Measurements from ENCODE around the gene NTN1. TPM values are rescaled to one million over a fixed set of nuclear protein-coding genes. Genes with fewer than 3 reads are reported as not detected.

NTN1 gene
- total RNA-seq, 1 experiment from 2014 or later, result 0.94 TPM

GRCh38 chr17:9226130-9226793, 205.0 kb downstream of the NTN1 start:
- intact Hi-C loops (cut with micrococcal nuclease; ENCODE audit: unreplicated experiment), result no loop called here
- Mint-ChIP-seq H3K9me3 (ENCODE audit: low read depth, unreplicated experiment) (no peaks in the 10 kb centered on the region), H3K4me3 (ENCODE audit: low read depth, unreplicated experiment) (no peak overlapping the region), H3K36me3 (ENCODE audit: insufficient read depth, unreplicated experiment) (no peaks in the 10 kb centered on the region), H3K27ac (ENCODE audit: unreplicated experiment) (no peak overlapping the region), H3K27me3 (ENCODE audit: unreplicated experiment) (no peaks in the 10 kb centered on the region), H3K4me1 (ENCODE audit: low read depth, unreplicated experiment) (no peaks in the 10 kb centered on the region)
- CTCF ChIA-PET, result no interaction called here
- TF ChIP-seq, protein P1, sequence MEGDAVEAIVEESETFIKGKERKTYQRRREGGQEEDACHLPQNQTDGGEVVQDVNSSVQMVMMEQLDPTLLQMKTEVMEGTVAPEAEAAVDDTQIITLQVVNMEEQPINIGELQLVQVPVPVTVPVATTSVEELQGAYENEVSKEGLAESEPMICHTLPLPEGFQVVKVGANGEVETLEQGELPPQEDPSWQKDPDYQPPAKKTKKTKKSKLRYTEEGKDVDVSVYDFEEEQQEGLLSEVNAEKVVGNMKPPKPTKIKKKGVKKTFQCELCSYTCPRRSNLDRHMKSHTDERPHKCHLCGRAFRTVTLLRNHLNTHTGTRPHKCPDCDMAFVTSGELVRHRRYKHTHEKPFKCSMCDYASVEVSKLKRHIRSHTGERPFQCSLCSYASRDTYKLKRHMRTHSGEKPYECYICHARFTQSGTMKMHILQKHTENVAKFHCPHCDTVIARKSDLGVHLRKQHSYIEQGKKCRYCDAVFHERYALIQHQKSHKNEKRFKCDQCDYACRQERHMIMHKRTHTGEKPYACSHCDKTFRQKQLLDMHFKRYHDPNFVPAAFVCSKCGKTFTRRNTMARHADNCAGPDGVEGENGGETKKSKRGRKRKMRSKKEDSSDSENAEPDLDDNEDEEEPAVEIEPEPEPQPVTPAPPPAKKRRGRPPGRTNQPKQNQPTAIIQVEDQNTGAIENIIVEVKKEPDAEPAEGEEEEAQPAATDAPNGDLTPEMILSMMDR (IDR thresholded peaks at IDR 0.05; ENCODE audit: unreplicated experiment), result no peak
- DNase-seq, result no peak
- BruUV-seq (replicated peaks), result no TSS peak

DNA sequence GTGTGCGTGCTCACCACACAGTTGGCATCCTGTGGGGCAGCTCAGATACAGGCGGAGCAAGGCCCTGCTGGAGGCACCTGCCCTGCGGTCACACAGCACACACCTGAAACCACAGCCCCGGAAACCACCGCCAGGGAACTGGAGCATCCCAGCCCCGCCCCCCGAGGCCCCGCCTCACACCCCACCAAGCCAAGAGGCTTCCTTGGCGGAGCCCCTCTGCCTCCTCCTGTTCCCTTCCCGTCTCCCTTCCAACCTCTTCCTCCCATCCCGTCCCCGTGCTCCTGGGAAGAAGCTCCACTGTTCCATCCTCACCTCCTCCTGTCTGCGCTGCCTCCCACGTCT, 205.5 kb downstream of the NTN1 start:
- no peaks in the 10 kb centered on the region for H3K4me1 Mint-ChIP-seq (ENCODE audit: low read depth, unreplicated experiment)
- CTCF ChIA-PET, result no interaction called here
- H3K4me3 Mint-ChIP-seq (ENCODE audit: low read depth, unreplicated experiment), result no peak overlapping the region
- intact Hi-C loops (cut with micrococcal nuclease; ENCODE audit: unreplicated experiment), result no loop called here
- H3K9me3 Mint-ChIP-seq (ENCODE audit: low read depth, unreplicated experiment), result no peaks in the 10 kb centered on the region
- H3K36me3 Mint-ChIP-seq (ENCODE audit: insufficient read depth, unreplicated experiment), result no peaks in the 10 kb centered on the region
- TF ChIP-seq, protein P1 (IDR thresholded peaks at IDR 0.05; ENCODE audit: unreplicated experiment), result no peak
- H3K27me3 Mint-ChIP-seq (ENCODE audit: unreplicated experiment), result no peaks in the 10 kb centered on the region
- no peak overlapping the region for H3K27ac Mint-ChIP-seq (ENCODE audit: unreplicated experiment)
- peak; percentile 15 for DNase-seq
- no TSS peak for BruUV-seq (replicated peaks)

DNA sequence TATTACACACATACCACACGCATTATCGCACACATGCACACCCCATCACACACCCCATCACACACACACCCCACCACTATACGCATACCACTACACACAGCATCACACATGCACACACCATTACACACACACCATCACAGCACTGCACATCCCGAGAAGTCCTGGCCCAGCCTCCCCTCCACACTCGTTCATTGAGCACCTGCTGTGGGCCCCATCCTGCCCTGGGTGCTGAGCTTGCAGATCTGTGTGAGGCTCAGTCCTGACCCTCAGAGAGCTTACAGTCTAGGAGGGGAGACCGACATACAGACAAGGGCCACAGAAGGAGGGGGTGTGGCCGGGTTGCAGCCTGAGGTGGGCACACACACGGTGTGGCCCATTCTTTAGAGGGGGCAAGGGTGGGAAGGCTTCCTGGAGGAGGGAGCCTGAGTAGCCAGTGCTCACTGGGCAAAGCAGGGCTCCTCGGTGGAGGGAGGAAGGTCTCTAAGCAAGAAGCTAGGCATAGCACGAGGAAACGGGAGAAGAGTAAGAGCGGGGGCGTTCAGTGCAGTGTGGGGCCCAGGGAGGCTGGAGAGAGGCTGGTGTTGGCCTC, 206.6 kb downstream of the NTN1 start:
- no peaks in the 10 kb centered on the region for H3K9me3 Mint-ChIP-seq (ENCODE audit: low read depth, unreplicated experiment)
- H3K36me3 Mint-ChIP-seq (ENCODE audit: insufficient read depth, unreplicated experiment), result no peaks in the 10 kb centered on the region
- intact Hi-C loops (cut with micrococcal nuclease; ENCODE audit: unreplicated experiment), result no loop called here
- no peak overlapping the region for H3K4me3 Mint-ChIP-seq (ENCODE audit: low read depth, unreplicated experiment)
- DNase-seq, result no peak
- no peaks in the 10 kb centered on the region for H3K4me1 Mint-ChIP-seq (ENCODE audit: low read depth, unreplicated experiment)
- TF ChIP-seq, protein P1 (IDR thresholded peaks at IDR 0.05; ENCODE audit: unreplicated experiment), result no peak
- CTCF ChIA-PET, result interaction anchor here (0.6 kb wide), 1 partner anchor 176 kb away, joined by 4 read pairs; no protein-coding TSS in a partner anchor
- H3K27me3 Mint-ChIP-seq (ENCODE audit: unreplicated experiment), result no peaks in the 10 kb centered on the region
- BruUV-seq (replicated peaks), result no TSS peak
- no peak overlapping the region for H3K27ac Mint-ChIP-seq (ENCODE audit: unreplicated experiment)

GRCh38 chr17:9228408-9229159, 207.3 kb downstream of the NTN1 start:
- Mint-ChIP-seq H3K9me3 (ENCODE audit: low read depth, unreplicated experiment) (no peaks in the 10 kb centered on the region), H3K27ac (ENCODE audit: unreplicated experiment) (no peak overlapping the region), H3K36me3 (ENCODE audit: insufficient read depth, unreplicated experiment) (no peaks in the 10 kb centered on the region), H3K4me3 (ENCODE audit: low read depth, unreplicated experiment) (no peak overlapping the region), H3K4me1 (ENCODE audit: low read depth, unreplicated experiment) (no peaks in the 10 kb centered on the region), H3K27me3 (ENCODE audit: unreplicated experiment) (no peaks in the 10 kb centered on the region)
- DNase-seq, result no peak
- CTCF ChIA-PET, result interaction anchor here (0.6 kb wide), 1 partner anchor 176 kb away, joined by 4 read pairs; no protein-coding TSS in a partner anchor
- intact Hi-C loops (cut with micrococcal nuclease; ENCODE audit: unreplicated experiment), result no loop called here
- no TSS peak for BruUV-seq (replicated peaks)
- TF ChIP-seq, protein P1 (IDR thresholded peaks at IDR 0.05; ENCODE audit: unreplicated experiment), result no peak

Measured in Calu3 (cell line).